GM23338 (cell line): ENCODE results near the gene GRAMD1B. TPM values are rescaled to one million over a fixed set of nuclear protein-coding genes. Genes with fewer than 3 reads are reported as not detected.

ENCODE experiments used
- ATAC-seq: fragments of 200-7000 bp; cut with Tn5 transposase; 3 replicates; pipeline ENCODE4 v1.9.1; 2020
- DNase-seq: peaks from one replicate; pipeline ENCODE4 v3.0.0-alpha.2; 2015; ENCODE audit warnings: low spot score
- H2AFZ ChIP-seq: fragments of 200-600 bp; sonication (generic); 2 replicates; pipeline ENCODE4 v1.8.0; 2016; ENCODE audit warnings: antibody characterized with exemption, mild to moderate bottlenecking, moderate library complexity
- H3F3A ChIP-seq: fragments of 200-600 bp; sonication (generic); replicated peaks from 2 replicates; pipeline ENCODE4 v1.8.0; 2017; ENCODE audit warnings: antibody characterized with exemption, mixed run types, low read depth
- H3K27ac ChIP-seq: fragments of 200-600 bp; sonication (generic); 2 replicates; pipeline ENCODE4 v1.6.1; 2016; ENCODE audit warnings: low read depth
- H3K27me3 ChIP-seq: fragments of 200-600 bp; sonication (generic); 2 replicates; pipeline ENCODE4 v1.8.0; 2016; ENCODE audit warnings: mild to moderate bottlenecking, mixed run types, moderate library complexity; ENCODE audit not compliant: insufficient read depth
- H3K36me3 ChIP-seq: fragments of 200-600 bp; sonication (generic); 2 replicates; pipeline ENCODE4 v1.8.0; 2016; ENCODE audit warnings: mild to moderate bottlenecking; ENCODE audit not compliant: insufficient read depth
- H3K4me1 ChIP-seq: fragments of 200-600 bp; sonication (generic); 2 replicates; pipeline ENCODE4 v1.8.0; 2016; ENCODE audit warnings: mild to moderate bottlenecking, moderate library complexity; ENCODE audit not compliant: insufficient read depth
- H3K4me2 ChIP-seq: fragments of 200-600 bp; sonication (generic); 2 replicates; pipeline ENCODE4 v1.7.1; 2017; ENCODE audit warnings: mixed run types
- H3K4me3 ChIP-seq: fragments of 200-600 bp; sonication (generic); 2 replicates; pipeline ENCODE4 v1.6.1; 2016; ENCODE audit warnings: mixed run types
- H3K79me2 ChIP-seq: fragments of 200-600 bp; sonication (generic); replicated peaks from 2 replicates; pipeline ENCODE4 v1.8.0; 2017; ENCODE audit warnings: mild to moderate bottlenecking; ENCODE audit not compliant: insufficient read depth
- H3K9me2 ChIP-seq: fragments of 200-600 bp; sonication (generic); 2 replicates; pipeline ENCODE4 v1.8.0; 2017; ENCODE audit not compliant: insufficient read depth
- H4K20me1 ChIP-seq: fragments of 200-600 bp; sonication (generic); replicated peaks from 2 replicates; pipeline ENCODE4 v1.8.0; 2017; ENCODE audit warnings: mild to moderate bottlenecking; ENCODE audit not compliant: insufficient read depth
- H3K27ac Mint-ChIP-seq: 2 replicates; pipeline ENCODE4 v1.8.0; 2020; ENCODE audit warnings: inconsistent platforms, mild to moderate bottlenecking, moderate library complexity, mixed read lengths
- H3K27me3 Mint-ChIP-seq: 3 replicates; pipeline ENCODE4 v1.8.0; 2022; ENCODE audit warnings: low read depth, mild to moderate bottlenecking, moderate library complexity, mixed read lengths, inconsistent platforms; ENCODE audit not compliant: insufficient read depth, poor library complexity
- H3K36me3 Mint-ChIP-seq: 3 replicates; pipeline ENCODE4 v1.8.0; 2021; ENCODE audit warnings: low read depth, mild to moderate bottlenecking, inconsistent platforms, moderate library complexity, mixed read lengths
- H3K4me1 Mint-ChIP-seq: 3 replicates; pipeline ENCODE4 v1.8.0; 2020; ENCODE audit warnings: mild to moderate bottlenecking, inconsistent platforms, mixed read lengths
- H3K4me3 Mint-ChIP-seq: 3 replicates; pipeline ENCODE4 v1.8.0; 2021; ENCODE audit warnings: moderate library complexity, mild to moderate bottlenecking, inconsistent platforms, mixed read lengths
- H3K9me3 Mint-ChIP-seq: 3 replicates; pipeline ENCODE4 v1.8.0; 2020; ENCODE audit warnings: moderate library complexity, mild to moderate bottlenecking, inconsistent platforms, mixed read lengths
- CREB1 ChIP-seq: fragments of 250-450 bp; sonication (Bioruptor Pico); IDR thresholded peaks from 2 replicates; pipeline ENCODE4 v1.5.0; 2020; ENCODE audit warnings: low read depth, mild to moderate bottlenecking, moderate library complexity
- CTCF ChIP-seq, 2 experiments: fragments of 200-600 bp in 1 of 2; sonication (generic) in 1 of 2; conservative IDR thresholded peaks; 2 replicates each; pipeline versions ENCODE4 v1.5.1 to v1.6.1; 2016 to 2017; ENCODE audit warnings: antibody characterized with exemption in 2 of 2, low read depth in 2 of 2, mild to moderate bottlenecking in 2 of 2, moderate library complexity in 1 of 2
- EZH2 ChIP-seq: fragments of 200-600 bp; sonication (generic); IDR thresholded peaks from one replicate; pipeline ENCODE4 v1.8.0; 2017; ENCODE audit warnings: antibody characterized with exemption, mild to moderate bottlenecking, low read depth; ENCODE audit not compliant: unreplicated experiment
- EZH2phosphoT487 ChIP-seq: fragments of 200-600 bp; sonication (generic); IDR thresholded peaks from one replicate; pipeline ENCODE4 v1.8.1; 2018; ENCODE audit warnings: antibody characterized with exemption; ENCODE audit not compliant: unreplicated experiment
- JUNB ChIP-seq: IDR thresholded peaks from one replicate; pipeline ENCODE4 v1.6.1; 2016; ENCODE audit warnings: antibody characterized with exemption; ENCODE audit not compliant: unreplicated experiment
- NANOG ChIP-seq: IDR thresholded peaks from 2 replicates; pipeline ENCODE4 v1.6.1; 2016; ENCODE audit warnings: antibody characterized with exemption, borderline replicate concordance
- STAT1 ChIP-seq: IDR thresholded peaks from one replicate; pipeline ENCODE4 v1.6.1; 2016; ENCODE audit warnings: antibody characterized with exemption; ENCODE audit not compliant: unreplicated experiment
- ZNF114 ChIP-seq: fragments of 250-450 bp; sonication (Bioruptor Pico); IDR thresholded peaks from 2 replicates; pipeline ENCODE4 v1.5.0; 2020; ENCODE audit warnings: mild to moderate bottlenecking, moderate library complexity
- ZNF331 ChIP-seq: fragments of 250-450 bp; sonication (Bioruptor Pico); IDR thresholded peaks from 2 replicates; pipeline ENCODE4 v1.5.0; 2020; ENCODE audit warnings: low read depth, mild to moderate bottlenecking, moderate library complexity
- ZNF462 ChIP-seq: fragments of 250-450 bp; sonication (Bioruptor Pico); IDR thresholded peaks from 2 replicates; pipeline ENCODE4 v1.5.0; 2020; ENCODE audit warnings: mild to moderate bottlenecking, moderate library complexity
- polyA plus RNA-seq: library from polyadenylated mRNA; unstranded; fragments of >200 nt; fragmentation: Nextera tagmentation; extraction: Ambion mirVana; gene quantifications from 2 replicates; pipeline ENCODE4 v1.2.1, GENCODE V29; 2016
- total RNA-seq: library from RNA; depleted of rRNA; stranded (reverse); fragments of >200 nt; shearing (Covaris generic); gene quantifications from 2 replicates; pipeline ENCODE4 v1.2.3, GENCODE V29; 2014
- TF ChIP-seq, protein P1 (sequence below): IDR thresholded peaks from 2 replicates; pipeline ENCODE4 v1.6.1; 2016; ENCODE audit warnings: antibody characterized with exemption

The GRAMD1B gene
- total and polyA plus RNA-seq, 2 experiments from 2014 or later: 3.7 to 24.3 TPM

DNA sequence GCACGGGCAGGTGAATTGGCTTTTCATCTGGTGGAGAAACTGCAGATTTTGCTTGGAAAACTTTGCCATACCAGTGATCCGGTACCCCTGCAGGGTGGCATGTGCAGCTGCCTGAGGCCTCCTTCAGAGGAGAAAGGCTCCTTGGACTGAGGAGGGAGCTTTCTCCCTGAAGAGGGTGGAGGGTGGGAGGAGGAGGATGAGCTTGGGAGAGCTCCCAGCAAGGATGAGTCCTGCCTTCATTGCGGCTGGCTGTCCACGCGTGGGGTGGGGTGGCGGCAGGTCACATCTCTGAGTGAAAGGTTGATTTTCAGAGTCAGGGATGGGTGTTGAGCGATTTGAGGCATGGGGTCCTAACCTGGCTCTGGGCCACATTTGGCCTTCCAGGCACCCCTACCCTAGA, 96.8 kb downstream of the GRAMD1B start:
- H3K27ac ChIP-seq: no peak overlapping the region
- H3K27me3 ChIP-seq: no peaks in the 10 kb centered on the region
- H3K27ac Mint-ChIP-seq: no peak overlapping the region
- DNase-seq (no peak), ATAC-seq (no peak; the same call in 1 of the 3 replicates)
- no peak overlapping the region for H2AFZ ChIP-seq
- no peaks in the 10 kb centered on the region for H3F3A ChIP-seq
- peaks cover 33% of the 10 kb centered on the region for H3K4me1 ChIP-seq
- H3K79me2 ChIP-seq: no peaks in the 10 kb centered on the region
- no peak overlapping the region for H3K4me3 Mint-ChIP-seq
- H3K36me3 ChIP-seq: no peaks in the 10 kb centered on the region
- no peaks in the 10 kb centered on the region for H3K9me2 ChIP-seq
- H3K9me3 Mint-ChIP-seq: no peaks in the 10 kb centered on the region; the same call in 2 of the 3 replicates
- no peaks in the 10 kb centered on the region for H3K36me3 Mint-ChIP-seq
- H3K4me1 Mint-ChIP-seq: peaks cover 48% of the 10 kb centered on the region
- TF ChIP-seq EZH2 (no peak), EZH2phosphoT487 (no peak), JUNB (no peak)
- no peak overlapping the region for H3K4me2 ChIP-seq
- no peaks in the 10 kb centered on the region for H4K20me1 ChIP-seq
- no peak overlapping the region for H3K4me3 ChIP-seq
- H3K27me3 Mint-ChIP-seq: no peaks in the 10 kb centered on the region

- H3K4me2 ChIP-seq: no peak overlapping the region
- Mint-ChIP-seq H3K27me3 (no peaks in the 10 kb centered on the region), H3K27ac (no peak overlapping the region), H3K9me3 (no peaks in the 10 kb centered on the region; the same call in 2 of the 3 replicates), H3K4me1 (peaks cover 49% of the 10 kb centered on the region), H3K4me3 (no peak overlapping the region), H3K36me3 (no peaks in the 10 kb centered on the region)
- no peak overlapping the region for H3K27ac ChIP-seq
- no peaks in the 10 kb centered on the region for H4K20me1 ChIP-seq
- no peak for DNase-seq
- no peak for ATAC-seq
- peaks cover 31% of the 10 kb centered on the region for H3K4me1 ChIP-seq
- H2AFZ ChIP-seq: no peak overlapping the region
- no peak overlapping the region for H3K4me3 ChIP-seq
- no peaks in the 10 kb centered on the region for H3K36me3 ChIP-seq
- H3F3A ChIP-seq: no peaks in the 10 kb centered on the region
- no peaks in the 10 kb centered on the region for H3K79me2 ChIP-seq
- no peak for TF ChIP-seq NANOG
- TF ChIP-seq EZH2: no peak
- no peak for TF ChIP-seq STAT1
- TF ChIP-seq ZNF114 (CRISPR knock-in tag): no peak
- no peak for TF ChIP-seq JUNB
- TF ChIP-seq, protein P1, sequence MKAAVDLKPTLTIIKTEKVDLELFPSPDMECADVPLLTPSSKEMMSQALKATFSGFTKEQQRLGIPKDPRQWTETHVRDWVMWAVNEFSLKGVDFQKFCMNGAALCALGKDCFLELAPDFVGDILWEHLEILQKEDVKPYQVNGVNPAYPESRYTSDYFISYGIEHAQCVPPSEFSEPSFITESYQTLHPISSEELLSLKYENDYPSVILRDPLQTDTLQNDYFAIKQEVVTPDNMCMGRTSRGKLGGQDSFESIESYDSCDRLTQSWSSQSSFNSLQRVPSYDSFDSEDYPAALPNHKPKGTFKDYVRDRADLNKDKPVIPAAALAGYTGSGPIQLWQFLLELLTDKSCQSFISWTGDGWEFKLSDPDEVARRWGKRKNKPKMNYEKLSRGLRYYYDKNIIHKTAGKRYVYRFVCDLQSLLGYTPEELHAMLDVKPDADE: no peak
- no peak for TF ChIP-seq CTCF (conservative IDR thresholded peaks at IDR 0.05; ENCODE audit: low read depth in 2 of 2)
- no peak for TF ChIP-seq ZNF462 (CRISPR knock-in tag)
- no peak for TF ChIP-seq ZNF331
- TF ChIP-seq CREB1: no peak
- no peaks in the 10 kb centered on the region for H3K27me3 ChIP-seq
- no peaks in the 10 kb centered on the region for H3K9me2 ChIP-seq
Measured at GRCh38 chr11:123527526-123527925, 97.5 kb downstream of the GRAMD1B start.
